Mucosa of stomach (tissue), 1 donor: ENCODE results near the gene DGKQ.
"Not testable (repeated sequence)": the region's sequence is repeated elsewhere in the genome, so short reads cannot be mapped to it uniquely, and the experiment has no call there.

Experiments used
- H3K27me3 ChIP-seq: one replicate; pipeline ENCODE4 v1.7.0; 2013; ENCODE audit warnings: mild to moderate bottlenecking, low read length; ENCODE audit not compliant: control insufficient read depth, insufficient read depth
- H3K36me3 ChIP-seq: one replicate; pipeline ENCODE4 v1.7.0; 2013; ENCODE audit warnings: low read length; ENCODE audit not compliant: control insufficient read depth, insufficient read depth
- H3K4me1 ChIP-seq: one replicate; pipeline ENCODE4 v1.7.0; 2013; ENCODE audit warnings: mild to moderate bottlenecking, low read length; ENCODE audit not compliant: control insufficient read depth, insufficient read depth
- H3K4me3 ChIP-seq: one replicate; pipeline ENCODE4 v1.7.0; 2013; ENCODE audit warnings: low read length
- H3K9ac ChIP-seq: one replicate; pipeline ENCODE4 v1.7.0; 2013; ENCODE audit warnings: mild to moderate bottlenecking, low read length, moderate library complexity
- H3K9me3 ChIP-seq: one replicate; pipeline ENCODE4 v1.7.0; 2013; ENCODE audit warnings: mild to moderate bottlenecking, low read length, moderate library complexity; ENCODE audit not compliant: control insufficient read depth
- donor health status: Pancreatic carcinoma.

Gene DGKQ

DNA sequence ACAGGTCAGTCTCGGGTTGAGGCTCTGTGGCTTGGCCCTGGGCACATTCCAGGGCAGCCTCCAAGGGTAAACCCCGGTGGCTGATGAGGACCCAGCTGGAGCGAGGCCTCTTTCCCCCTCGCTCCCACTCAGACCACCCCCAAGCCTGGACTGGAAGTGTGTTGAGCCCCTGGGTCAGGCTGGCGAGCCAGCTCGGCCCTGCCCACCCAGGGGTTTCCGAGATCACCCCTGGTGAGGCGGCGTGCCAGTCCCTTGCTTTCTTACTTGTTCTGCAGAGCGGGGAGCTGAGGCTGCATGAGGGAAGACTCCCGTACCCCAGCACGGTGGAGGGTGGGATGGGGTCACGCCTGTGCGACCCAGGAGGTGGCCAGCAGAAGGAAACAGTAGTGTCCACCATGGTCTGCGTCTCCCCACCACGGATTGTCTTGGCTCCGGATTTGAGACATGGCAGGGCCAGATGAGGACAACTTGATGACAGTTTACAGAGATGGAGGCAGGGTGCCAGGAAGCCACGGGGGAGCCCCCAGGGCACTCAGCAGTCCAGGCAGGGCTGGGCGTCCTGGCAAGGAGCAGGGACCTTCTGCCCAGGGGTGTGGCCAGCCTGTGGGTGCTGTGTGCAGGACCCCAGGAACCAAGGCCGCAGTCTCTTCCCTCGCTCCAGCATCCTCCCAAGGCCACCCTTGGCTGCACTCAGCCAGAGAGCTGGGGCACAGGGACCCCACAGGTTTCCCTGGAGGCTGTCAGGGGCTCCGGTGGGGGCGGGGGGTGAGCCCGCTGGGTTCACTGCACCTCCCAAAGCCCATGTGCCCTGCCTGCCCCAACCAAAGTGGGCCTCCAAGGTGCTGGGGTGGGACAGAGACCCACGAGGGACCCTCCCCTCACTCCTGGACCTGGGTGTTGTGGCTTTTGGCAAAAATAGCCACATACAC, 31.5 kb upstream of the DGKQ start:
- Histone ChIP-seq H3K4me1 (peaks cover 14% of the 10 kb centered on the region), H3K4me3 (no peak overlapping the region), H3K27me3 (peaks cover 78% of the 10 kb centered on the region), H3K36me3 (no peaks in the 10 kb centered on the region), H3K9ac (no peak overlapping the region), H3K9me3 (no peaks in the 10 kb centered on the region)

DNA sequence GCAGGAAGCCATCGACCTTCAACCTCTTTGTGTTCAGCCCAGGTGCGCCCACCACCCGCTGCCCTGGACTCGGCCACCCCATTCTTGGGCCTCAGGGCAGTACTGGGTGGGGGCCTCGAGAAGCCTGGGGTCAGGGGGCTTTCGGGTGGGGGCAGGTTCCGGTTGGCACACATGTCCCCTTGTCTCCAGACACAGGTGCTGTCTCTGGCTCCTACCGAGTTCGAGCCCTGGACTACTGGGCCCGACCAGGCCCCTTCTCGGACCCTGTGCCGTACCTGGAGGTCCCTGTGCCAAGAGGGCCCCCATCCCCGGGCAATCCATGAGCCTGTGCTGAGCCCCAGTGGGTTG, 30.7 kb upstream of the DGKQ start:
- H3K4me1 ChIP-seq: peaks cover 12% of the 10 kb centered on the region
- no peaks in the 10 kb centered on the region for H3K9me3 ChIP-seq
- H3K36me3 ChIP-seq: no peaks in the 10 kb centered on the region
- H3K4me3 ChIP-seq: no peak overlapping the region
- no peak overlapping the region for H3K9ac ChIP-seq
- peaks cover 82% of the 10 kb centered on the region for H3K27me3 ChIP-seq

DNA sequence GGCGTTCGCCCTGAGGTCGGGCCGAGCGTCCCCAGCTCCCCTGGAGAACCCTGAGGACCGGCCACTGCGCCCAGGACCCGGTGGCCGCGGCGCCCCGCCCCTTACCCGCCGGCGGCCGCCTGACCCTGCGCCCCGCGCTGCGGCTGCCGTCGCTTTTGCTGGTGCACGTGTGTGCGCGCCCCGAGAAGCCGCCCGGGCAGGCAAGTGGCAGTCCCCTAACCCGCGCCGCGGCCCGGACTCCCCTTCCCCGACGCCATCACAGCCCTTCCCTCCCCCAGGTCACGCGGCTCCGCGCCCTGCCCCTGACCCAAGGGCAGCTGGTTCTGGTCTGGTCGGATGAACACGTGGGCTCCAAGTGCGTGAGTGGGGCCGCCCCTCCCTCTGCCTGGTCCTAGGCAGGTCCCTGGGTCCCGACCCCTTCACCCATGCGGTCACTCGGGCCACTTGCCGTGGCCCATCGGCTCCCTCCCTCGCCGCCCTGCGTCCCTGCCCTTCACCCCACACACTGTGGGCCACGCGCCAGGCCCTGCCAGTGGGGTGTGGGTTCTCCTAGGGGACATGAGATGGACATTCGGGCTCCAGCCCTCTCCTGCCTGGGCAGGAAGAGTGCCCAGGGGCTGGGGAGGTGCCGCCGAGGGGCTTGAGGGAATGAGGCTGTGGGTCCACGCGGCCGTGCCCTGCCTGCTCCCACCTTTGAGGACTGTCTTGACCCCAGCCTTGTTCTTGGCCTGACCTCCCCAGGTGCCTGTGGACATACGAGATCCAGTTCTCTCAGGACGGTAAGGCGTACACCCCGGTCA, 30.1 kb upstream of the DGKQ start:
- Histone ChIP-seq H3K9me3 (no peaks in the 10 kb centered on the region), H3K36me3 (no peaks in the 10 kb centered on the region), H3K4me3 (no peak overlapping the region), H3K4me1 (peaks cover 6% of the 10 kb centered on the region), H3K27me3 (peaks cover 81% of the 10 kb centered on the region), H3K9ac (no peak overlapping the region)

DNA sequence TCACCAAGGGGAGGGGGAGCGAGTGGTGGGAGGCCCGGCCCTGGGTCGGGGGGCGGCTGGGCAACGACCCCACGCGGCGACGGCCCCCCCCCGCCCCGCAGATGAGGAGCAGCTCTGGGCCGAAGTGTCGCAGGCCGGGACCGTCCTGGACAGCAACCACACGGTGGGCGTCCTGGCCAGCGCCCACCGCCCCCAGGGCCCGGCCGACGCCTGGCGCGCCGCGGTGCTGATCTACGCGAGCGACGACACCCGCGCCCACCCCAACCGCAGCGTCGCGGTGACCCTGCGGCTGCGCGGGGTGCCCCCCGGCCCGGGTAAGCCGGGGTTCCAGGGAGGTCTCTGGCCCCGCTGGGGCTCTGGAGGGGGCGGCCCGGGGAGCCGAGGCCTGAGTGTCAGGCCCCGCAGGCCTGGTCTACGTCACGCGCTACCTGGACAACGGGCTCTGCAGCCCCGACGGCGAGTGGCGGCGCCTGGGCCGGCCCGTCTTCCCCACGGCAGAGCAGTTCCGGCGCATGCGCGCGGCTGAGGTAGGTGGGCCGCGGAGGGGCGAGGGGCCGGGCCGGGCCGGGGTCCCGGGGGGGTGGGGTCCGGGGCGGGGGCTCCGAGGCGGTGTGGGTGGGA, 29.4 kb upstream of the DGKQ start:
- Histone ChIP-seq H3K27me3 (peaks cover 81% of the 10 kb centered on the region), H3K9me3 (no peaks in the 10 kb centered on the region), H3K4me1 (peaks cover 13% of the 10 kb centered on the region), H3K9ac (no peak overlapping the region), H3K36me3 (no peaks in the 10 kb centered on the region), H3K4me3 (no peak overlapping the region)

DNA sequence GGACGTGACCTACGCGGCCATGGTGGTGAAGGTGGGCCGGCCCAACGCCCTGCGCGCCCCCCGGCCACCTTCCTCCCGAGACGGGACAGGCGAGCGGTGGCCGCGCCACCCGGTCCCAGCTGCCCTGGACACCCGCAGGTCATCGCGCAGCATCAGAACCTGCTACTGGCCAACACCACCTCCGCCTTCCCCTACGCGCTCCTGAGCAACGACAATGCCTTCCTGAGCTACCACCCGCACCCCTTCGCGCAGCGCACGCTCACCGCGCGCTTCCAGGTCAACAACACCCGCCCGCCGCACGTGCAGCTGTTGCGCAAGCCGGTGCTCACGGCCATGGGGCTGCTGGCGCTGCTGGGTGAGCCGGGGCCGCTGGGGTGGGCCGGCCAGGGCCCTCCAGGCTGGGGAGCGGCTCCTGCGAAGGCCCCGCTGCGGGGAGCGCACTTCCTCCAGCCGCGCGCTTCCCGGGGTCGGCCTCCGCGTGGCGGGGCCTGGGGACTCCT, 28.8 kb upstream of the DGKQ start:
- peaks cover 81% of the 10 kb centered on the region for H3K27me3 ChIP-seq
- H3K4me3 ChIP-seq: no peak overlapping the region

DNA sequence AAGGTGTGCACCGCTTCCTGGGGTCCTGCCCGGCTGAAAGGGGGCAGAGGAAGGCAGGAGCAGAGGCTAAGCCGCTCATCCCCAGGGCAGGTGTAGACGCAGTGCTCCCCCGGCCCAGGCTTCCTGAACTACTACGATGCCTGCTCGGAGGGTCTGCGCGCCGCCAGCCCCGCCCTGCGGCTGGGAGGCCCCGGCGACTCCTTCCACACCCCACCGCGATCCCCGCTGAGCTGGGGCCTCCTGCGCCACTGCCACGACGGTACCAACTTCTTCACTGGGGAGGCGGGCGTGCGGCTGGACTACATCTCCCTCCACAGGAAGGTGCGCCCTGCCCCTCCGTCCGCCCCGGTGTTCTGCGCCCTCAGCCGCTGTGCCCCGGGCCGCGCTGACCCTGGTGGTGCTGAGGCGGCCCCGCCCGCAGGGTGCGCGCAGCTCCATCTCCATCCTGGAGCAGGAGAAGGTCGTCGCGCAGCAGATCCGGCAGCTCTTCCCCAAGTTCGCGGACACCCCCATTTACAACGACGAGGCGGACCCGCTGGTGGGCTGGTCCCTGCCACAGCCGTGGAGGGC, 28.3 kb upstream of the DGKQ start:
- Histone ChIP-seq H3K9me3 (no peaks in the 10 kb centered on the region), H3K4me3 (no peak overlapping the region), H3K36me3 (no peaks in the 10 kb centered on the region), H3K27me3 (peaks cover 81% of the 10 kb centered on the region), H3K9ac (no peak overlapping the region), H3K4me1 (peaks cover 20% of the 10 kb centered on the region)

More for the DNA sequence above, 28.8 kb upstream of the DGKQ start:
- H3K9me3 ChIP-seq: no peaks in the 10 kb centered on the region
- no peaks in the 10 kb centered on the region for H3K36me3 ChIP-seq
- H3K4me1 ChIP-seq: peaks cover 17% of the 10 kb centered on the region
- H3K9ac ChIP-seq: no peak overlapping the region

DNA sequence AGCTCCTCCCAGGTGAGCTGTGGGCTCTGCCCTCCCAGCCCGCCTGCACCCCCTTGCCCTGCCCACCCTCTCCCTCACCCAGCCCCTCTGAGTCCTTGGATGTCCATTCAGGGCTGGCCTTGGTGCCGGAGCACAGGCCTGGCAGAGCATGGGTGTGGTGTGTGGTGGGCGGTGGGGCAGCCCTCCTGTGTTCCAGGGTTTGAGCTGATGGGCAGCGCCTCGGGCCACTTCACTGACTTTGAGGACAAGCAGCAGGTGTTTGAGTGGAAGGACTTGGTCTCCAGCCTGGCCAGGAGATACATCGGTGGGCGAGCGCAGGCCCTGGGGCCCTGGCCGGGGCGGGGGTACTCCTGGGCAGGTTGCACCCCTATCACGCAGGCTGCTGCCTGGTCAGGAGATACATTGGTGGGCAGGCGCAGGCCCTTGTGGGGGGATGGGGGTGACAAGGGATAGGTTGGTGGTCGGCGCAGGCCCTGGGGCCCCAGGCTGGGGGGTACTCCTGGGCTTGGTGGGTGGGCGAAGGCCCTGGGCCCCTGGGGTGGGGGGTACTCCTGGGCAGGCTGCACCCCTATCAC, 27.4 kb upstream of the DGKQ start:
- Histone ChIP-seq H3K4me1 (peaks cover 29% of the 10 kb centered on the region), H3K27me3 (peaks cover 85% of the 10 kb centered on the region), H3K9me3 (no peaks in the 10 kb centered on the region), H3K4me3 (no peak overlapping the region), H3K36me3 (no peaks in the 10 kb centered on the region), H3K9ac (no peak overlapping the region)

DNA sequence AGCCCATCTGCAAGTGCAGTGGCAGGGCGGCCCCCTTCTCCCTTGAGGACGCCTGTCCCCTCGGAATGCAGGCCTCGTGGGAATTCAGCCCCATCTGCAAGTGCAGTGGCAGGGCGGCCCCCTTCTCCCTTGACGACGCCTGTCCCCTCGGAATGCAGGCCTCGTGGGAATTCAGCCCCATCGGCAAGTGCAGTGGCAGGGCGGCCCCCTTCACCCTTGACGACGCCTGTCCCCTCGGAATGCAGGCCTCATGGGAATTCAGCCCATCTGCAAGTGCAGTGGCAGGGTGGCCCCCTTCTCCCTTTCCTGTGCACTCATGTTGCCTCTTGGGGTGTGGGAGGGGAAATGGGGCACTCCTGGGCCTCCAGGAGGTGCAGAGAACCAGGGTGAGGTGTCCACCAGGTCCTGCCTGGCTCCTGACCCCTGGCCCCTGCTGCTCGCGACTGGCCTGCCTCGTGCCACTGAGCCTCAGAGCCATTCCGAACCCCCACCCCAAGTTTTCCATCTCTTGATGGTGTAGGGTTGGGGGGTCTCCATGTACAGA, 26.6 kb upstream of the DGKQ start:
- Histone ChIP-seq H3K27me3 (peaks cover 77% of the 10 kb centered on the region), H3K4me1 (peaks cover 30% of the 10 kb centered on the region), H3K4me3 (no peak overlapping the region), H3K9me3 (no peaks in the 10 kb centered on the region), H3K9ac (no peak overlapping the region), H3K36me3 (no peaks in the 10 kb centered on the region)

DNA sequence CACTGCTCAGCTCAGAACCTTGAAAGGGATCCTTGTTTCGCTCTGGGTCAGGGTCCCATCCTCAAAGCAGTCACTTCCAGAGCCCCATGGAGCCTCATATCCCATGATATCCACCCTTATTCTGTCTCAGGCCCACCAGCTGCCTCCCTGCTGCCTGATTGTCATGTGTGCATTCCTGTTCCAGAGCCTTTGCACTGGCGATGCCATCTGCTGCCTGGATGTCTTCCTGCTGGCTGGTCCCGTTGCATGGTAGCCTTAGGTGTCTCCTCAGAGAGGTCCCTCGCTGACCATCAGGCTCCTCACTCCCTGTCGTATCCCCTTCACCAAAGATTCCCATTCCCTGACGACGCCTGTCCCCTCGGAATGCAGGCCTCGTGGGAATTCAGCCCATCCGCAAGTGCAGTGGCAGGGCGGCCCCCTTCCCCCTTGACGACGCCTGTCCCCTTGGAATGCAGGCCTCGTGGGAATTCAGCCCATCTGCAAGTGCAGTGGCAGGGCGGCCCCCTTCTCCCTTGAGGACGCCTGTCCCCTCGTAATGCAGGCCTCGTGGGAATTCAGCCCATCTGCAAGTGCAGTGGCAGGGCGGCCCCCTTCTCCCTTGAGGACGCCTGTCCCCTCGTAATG, 26.0 kb upstream of the DGKQ start:
- Histone ChIP-seq H3K4me1 (peaks cover 30% of the 10 kb centered on the region), H3K27me3 (peaks cover 72% of the 10 kb centered on the region)
- not testable (repeated sequence) for H3K9ac ChIP-seq, H3K9me3 ChIP-seq, H3K36me3 ChIP-seq, H3K4me3 ChIP-seq

DNA sequence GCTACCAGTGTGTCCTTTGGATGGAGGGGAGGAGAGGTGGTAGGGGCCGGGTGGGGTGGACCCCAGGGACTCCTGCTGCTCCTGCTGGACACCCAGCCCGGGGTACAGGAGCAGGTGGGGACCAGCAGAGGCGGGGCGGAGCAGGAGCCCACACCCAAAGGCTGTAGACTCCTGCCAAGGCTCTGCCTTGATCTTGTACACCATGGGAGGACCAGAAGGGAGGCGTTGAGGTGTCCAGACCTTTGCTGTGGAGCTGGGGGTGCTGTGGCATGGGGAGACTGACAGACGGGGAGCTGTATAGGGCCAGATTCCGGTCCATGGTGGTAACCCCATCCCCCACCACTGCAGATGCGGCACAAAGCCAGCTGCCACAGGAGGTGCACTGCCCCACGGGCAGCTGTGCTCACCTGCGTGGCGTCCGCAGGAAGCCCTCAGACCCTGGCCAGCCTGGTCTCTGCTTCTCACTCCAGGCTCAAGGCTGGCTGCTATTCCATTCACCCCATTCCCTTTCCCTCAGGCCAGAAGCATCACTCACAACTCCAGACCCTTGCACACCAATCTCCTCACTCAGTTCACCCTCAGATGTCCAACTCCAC, 24.8 kb upstream of the DGKQ start:
- H3K9ac ChIP-seq: no peak overlapping the region
- H3K27me3 ChIP-seq: peaks cover 61% of the 10 kb centered on the region
- peaks cover 40% of the 10 kb centered on the region for H3K4me1 ChIP-seq
- H3K9me3 ChIP-seq: no peaks in the 10 kb centered on the region
- H3K4me3 ChIP-seq: no peak overlapping the region
- H3K36me3 ChIP-seq: no peaks in the 10 kb centered on the region
